Memory B cell (primary cell): ENCODE measurements around the gene LYPLA2.
A peak's percentile ranks its signal among the peaks of the same experiment; 100 is the strongest.
"Not testable (repeated sequence)": the region's sequence is repeated elsewhere in the genome, so short reads cannot be mapped to it uniquely, and the experiment has no call there.

ENCODE experiments used
- ATAC-seq: fragments of 150-1000 bp; cut with Tn5 transposase; 2 replicates; pipeline ENCODE4 v1.10.0; 2021; ENCODE audit warnings: low read depth, mild to moderate bottlenecking, moderate library complexity
- DNase-seq, 2 donors: peaks; one replicate each; pipeline ENCODE4 v3.0.0; 2022; ENCODE audit warnings: low spot score in 2 of 2
- H3K27ac Mint-ChIP-seq: one replicate; pipeline ENCODE4 v1.8.0; 2022; ENCODE audit warnings: mild to moderate bottlenecking, moderate library complexity, mixed read lengths
- H3K27me3 Mint-ChIP-seq: one replicate; pipeline ENCODE4 v1.8.0; 2022; ENCODE audit warnings: mixed read lengths
- H3K36me3 Mint-ChIP-seq: one replicate; pipeline ENCODE4 v1.8.0; 2022; ENCODE audit warnings: mild to moderate bottlenecking, mixed read lengths
- H3K4me1 Mint-ChIP-seq: one replicate; pipeline ENCODE4 v1.8.0; 2022; ENCODE audit warnings: mixed read lengths
- H3K4me3 Mint-ChIP-seq: one replicate; pipeline ENCODE4 v1.8.0; 2022; ENCODE audit warnings: mild to moderate bottlenecking, moderate library complexity, mixed read lengths
- H3K9me3 Mint-ChIP-seq: one replicate; pipeline ENCODE4 v1.8.0; 2022; ENCODE audit warnings: mixed read lengths

LYPLA2 gene

GRCh38 chr1:23768733-23769132 lies 22.2 kb upstream of the LYPLA2 start:
- ATAC-seq (no peak), DNase-seq (no peak)
- Mint-ChIP-seq H3K36me3 (peaks cover 2% of the 10 kb centered on the region), H3K27ac (no peak overlapping the region), H3K27me3 (no peaks in the 10 kb centered on the region), H3K9me3 (no peaks in the 10 kb centered on the region), H3K4me3 (no peak overlapping the region), H3K4me1 (peaks cover 2% of the 10 kb centered on the region)

- Mint-ChIP-seq H3K4me3 (no peak overlapping the region), H3K9me3 (no peaks in the 10 kb centered on the region), H3K36me3 (no peaks in the 10 kb centered on the region), H3K27me3 (no peaks in the 10 kb centered on the region), H3K4me1 (peaks cover 2% of the 10 kb centered on the region), H3K27ac (no peak overlapping the region)
- peak; percentile 94 for ATAC-seq
- DNase-seq = peak; percentile 84 to 89
These were observed 18.7 kb upstream of the LYPLA2 start for GRCh38 chr1:23772049-23772853.

- no peak overlapping the region for H3K27ac Mint-ChIP-seq
- DNase-seq = no peak
These were observed 18.1 kb upstream of the LYPLA2 start for GRCh38 chr1:23772854-23773242.

GRCh38 chr1:23774174-23774880 lies 16.6 kb upstream of the LYPLA2 start:
- Mint-ChIP-seq H3K4me3 (no peak overlapping the region), H3K27ac (no peak overlapping the region), H3K36me3 (no peaks in the 10 kb centered on the region), H3K4me1 (peaks cover 7% of the 10 kb centered on the region), H3K9me3 (no peaks in the 10 kb centered on the region), H3K27me3 (no peaks in the 10 kb centered on the region)
- ATAC-seq (no peak), DNase-seq (no peak)

More at GRCh38 chr1:23772854-23773242, 18.1 kb upstream of the LYPLA2 start:
- H3K4me1 Mint-ChIP-seq = peaks cover 2% of the 10 kb centered on the region
- no peak overlapping the region for H3K4me3 Mint-ChIP-seq
- no peaks in the 10 kb centered on the region for H3K9me3 Mint-ChIP-seq
- ATAC-seq = no peak
- H3K36me3 Mint-ChIP-seq = no peaks in the 10 kb centered on the region
- H3K27me3 Mint-ChIP-seq = no peaks in the 10 kb centered on the region

GRCh38 chr1:23776217-23776616 lies 14.7 kb upstream of the LYPLA2 start:
- ATAC-seq (no peak), DNase-seq (no peak)
- Mint-ChIP-seq H3K4me3 (no peak overlapping the region), H3K9me3 (no peaks in the 10 kb centered on the region), H3K4me1 (peaks cover 15% of the 10 kb centered on the region), H3K27ac (no peak overlapping the region), H3K27me3 (no peaks in the 10 kb centered on the region), H3K36me3 (peaks cover 2% of the 10 kb centered on the region)

- peaks cover 4% of the 10 kb centered on the region for H3K36me3 Mint-ChIP-seq
- H3K9me3 Mint-ChIP-seq = no peaks in the 10 kb centered on the region
- peaks cover 15% of the 10 kb centered on the region for H3K4me1 Mint-ChIP-seq
- ATAC-seq (peak; percentile 87), DNase-seq (peak; percentile 77 to 79)
- H3K27me3 Mint-ChIP-seq = no peaks in the 10 kb centered on the region
- H3K4me3 Mint-ChIP-seq = peak within 1 kb of the TSS; percentile 93
- H3K27ac Mint-ChIP-seq = peak within 1 kb of the TSS; percentile 96
These were observed 12.7 kb upstream of the LYPLA2 start, which contains the start of gene PITHD1 for GRCh38 chr1:23777979-23778814. Gene PITHD1 (plus strand): TSS chr1:23778418. CDS start chr1:23778516, 98 bp downstream.

- H3K27ac Mint-ChIP-seq = no peak overlapping the region
- peak overlapping the region; percentile 93 for H3K4me3 Mint-ChIP-seq
- peaks cover 15% of the 10 kb centered on the region for H3K4me1 Mint-ChIP-seq
- peaks cover 7% of the 10 kb centered on the region for H3K36me3 Mint-ChIP-seq
- DNase-seq (no peak), ATAC-seq (no peak)
- no peaks in the 10 kb centered on the region for H3K9me3 Mint-ChIP-seq
- no peaks in the 10 kb centered on the region for H3K27me3 Mint-ChIP-seq
These were observed 11.0 kb upstream of the LYPLA2 start for GRCh38 chr1:23779826-23780371.

GRCh38 chr1:23783141-23783540 lies 7.8 kb upstream of the LYPLA2 start:
- ATAC-seq, H3K27ac Mint-ChIP-seq, H3K27me3 Mint-ChIP-seq, H3K4me3 Mint-ChIP-seq, DNase-seq, H3K9me3 Mint-ChIP-seq: not testable (repeated sequence)
- Mint-ChIP-seq H3K4me1 (peaks cover 15% of the 10 kb centered on the region), H3K36me3 (peaks cover 25% of the 10 kb centered on the region)

- H3K4me1 Mint-ChIP-seq = peaks cover 7% of the 10 kb centered on the region
- H3K9me3 Mint-ChIP-seq = no peaks in the 10 kb centered on the region
- H3K27me3 Mint-ChIP-seq = no peaks in the 10 kb centered on the region
- ATAC-seq (no peak), DNase-seq (no peak)
- no peak overlapping the region for H3K27ac Mint-ChIP-seq
- no peak overlapping the region for H3K4me3 Mint-ChIP-seq
- peaks cover 27% of the 10 kb centered on the region for H3K36me3 Mint-ChIP-seq
These were observed 6.1 kb upstream of the LYPLA2 start for GRCh38 chr1:23784846-23785245.

GRCh38 chr1:23787701-23788100 lies 3.2 kb upstream of the LYPLA2 start:
- Mint-ChIP-seq H3K4me1 (peaks cover 19% of the 10 kb centered on the region), H3K4me3 (no peak overlapping the region), H3K27me3 (no peaks in the 10 kb centered on the region), H3K36me3 (peaks cover 23% of the 10 kb centered on the region), H3K27ac (no peak overlapping the region), H3K9me3 (no peaks in the 10 kb centered on the region)
- ATAC-seq = no peak
- DNase-seq = no peak

GRCh38 chr1:23788695-23789094 lies 2.2 kb upstream of the LYPLA2 start:
- peaks cover 19% of the 10 kb centered on the region for H3K4me1 Mint-ChIP-seq
- H3K27ac Mint-ChIP-seq = peak overlapping the region; percentile 46
- no peaks in the 10 kb centered on the region for H3K9me3 Mint-ChIP-seq

GRCh38 chr1:23791516-23792047 lies 637 bp downstream of the LYPLA2 start:
- ATAC-seq (peak; percentile 21), DNase-seq (peak in 1 of 2 donors; percentile 27)
- Mint-ChIP-seq H3K27me3 (no peaks in the 10 kb centered on the region), H3K4me1 (peaks cover 19% of the 10 kb centered on the region), H3K9me3 (no peaks in the 10 kb centered on the region), H3K27ac (peak overlapping the region; percentile 94), H3K4me3 (peak overlapping the region; percentile 97), H3K36me3 (peaks cover 20% of the 10 kb centered on the region)

More at GRCh38 chr1:23788695-23789094, 2.2 kb upstream of the LYPLA2 start:
- Mint-ChIP-seq H3K27me3 (no peaks in the 10 kb centered on the region), H3K4me3 (peak overlapping the region; percentile 24), H3K36me3 (peaks cover 28% of the 10 kb centered on the region)
- DNase-seq (no peak), ATAC-seq (no peak)

GRCh38 chr1:23792151-23792945 lies 1.4 kb downstream of the LYPLA2 start:
- Mint-ChIP-seq H3K36me3 (peaks cover 18% of the 10 kb centered on the region), H3K27me3 (no peaks in the 10 kb centered on the region), H3K4me1 (peaks cover 19% of the 10 kb centered on the region), H3K4me3 (peak overlapping the region; percentile 97), H3K9me3 (no peaks in the 10 kb centered on the region), H3K27ac (no peak overlapping the region)
- peak in 1 of 2 donors; percentile 13 for DNase-seq
- peak; percentile 14 for ATAC-seq
